Measurements from ENCODE around the gene NFATC1.

NFATC1 gene

GRCh38 chr18:79506191-79507075, 110.7 kb downstream of the NFATC1 start:
- H3K27me3 ChIP-seq (ENCODE audit: insufficient read depth, low read length), result no peaks in the 10 kb centered on the region
- peaks cover 16% of the 10 kb centered on the region; the same call in 1 of the 2 replicates for H3F3A ChIP-seq (ENCODE audit: insufficient read depth, low read length)
- H3K27ac ChIP-seq (ENCODE audit: low read depth, low read length, poor library complexity, severe bottlenecking), result peak overlapping the region; percentile 100
- H3K79me2 ChIP-seq (ENCODE audit: insufficient read depth, low read length), result no peaks in the 10 kb centered on the region
- H3K4me2 ChIP-seq (ENCODE audit: low read length), result peak overlapping the region; percentile 57
- TF ChIP-seq EZH2 (IDR thresholded peaks at IDR 0.05; ENCODE audit: borderline replicate concordance, low read length) (no peak), CTCF (IDR thresholded peaks at IDR 0.05; ENCODE audit: low read length) (no peak)
- H3K4me3 ChIP-seq (ENCODE audit: low read depth, low read length, poor library complexity, severe bottlenecking), result peak overlapping the region; percentile 7
- no peaks in the 10 kb centered on the region for H3K9me3 ChIP-seq (ENCODE audit: low read length)
- H3K36me3 ChIP-seq (ENCODE audit: insufficient read depth, low read length), result peaks cover 39% of the 10 kb centered on the region; the same call in 1 of the 2 replicates
- H4K20me1 ChIP-seq (ENCODE audit: insufficient read depth, low read length), result no peaks in the 10 kb centered on the region
- no peak overlapping the region for H2AFZ ChIP-seq (ENCODE audit: low read length)
- peak overlapping the region; percentile 86 for H3K9ac ChIP-seq (ENCODE audit: low read length)
- peaks cover 49% of the 10 kb centered on the region for H3K4me1 ChIP-seq (ENCODE audit: insufficient read depth, low read length, severe bottlenecking)
- no peaks in the 10 kb centered on the region for H3K9me2 ChIP-seq (ENCODE audit: low read depth, low read length)

- Histone ChIP-seq H3K79me2 (ENCODE audit: insufficient read depth, low read length) (no peaks in the 10 kb centered on the region), H3K27me3 (ENCODE audit: insufficient read depth, low read length) (no peaks in the 10 kb centered on the region), H3K4me1 (ENCODE audit: insufficient read depth, low read length, severe bottlenecking) (peaks cover 49% of the 10 kb centered on the region), H3K27ac (ENCODE audit: low read depth, low read length, poor library complexity, severe bottlenecking) (peak overlapping the region; percentile 100), H3K9me3 (ENCODE audit: low read length) (no peaks in the 10 kb centered on the region), H3K9ac (ENCODE audit: low read length) (peak overlapping the region; percentile 86), H3K4me3 (ENCODE audit: low read depth, low read length, poor library complexity, severe bottlenecking) (peak overlapping the region; percentile 7), H3K9me2 (ENCODE audit: low read depth, low read length) (no peaks in the 10 kb centered on the region), H2AFZ (ENCODE audit: low read length) (no peak overlapping the region), H4K20me1 (ENCODE audit: insufficient read depth, low read length) (no peaks in the 10 kb centered on the region), H3F3A (ENCODE audit: insufficient read depth, low read length) (peaks cover 13% of the 10 kb centered on the region; the same call in 1 of the 2 replicates), H3K4me2 (ENCODE audit: low read length) (peak overlapping the region; percentile 57), H3K36me3 (ENCODE audit: insufficient read depth, low read length) (peaks cover 45% of the 10 kb centered on the region)
- TF ChIP-seq CTCF (IDR thresholded peaks at IDR 0.05; ENCODE audit: low read length), result no peak
Observed at GRCh38 chr18:79507076-79507545, 111.4 kb downstream of the NFATC1 start.

GRCh38 chr18:79507546-79508480, 112.1 kb downstream of the NFATC1 start:
- Histone ChIP-seq H3K4me1 (ENCODE audit: insufficient read depth, low read length, severe bottlenecking) (peaks cover 49% of the 10 kb centered on the region), H3K4me2 (ENCODE audit: low read length) (peak overlapping the region; percentile 57), H3K36me3 (ENCODE audit: insufficient read depth, low read length) (peaks cover 49% of the 10 kb centered on the region), H3K27ac (ENCODE audit: low read depth, low read length, poor library complexity, severe bottlenecking) (peak overlapping the region; percentile 100), H3K9me3 (ENCODE audit: low read length) (no peaks in the 10 kb centered on the region), H3K9ac (ENCODE audit: low read length) (peak overlapping the region; percentile 86), H3K9me2 (ENCODE audit: low read depth, low read length) (no peaks in the 10 kb centered on the region), H3K4me3 (ENCODE audit: low read depth, low read length, poor library complexity, severe bottlenecking) (peak overlapping the region; percentile 7), H3K27me3 (ENCODE audit: insufficient read depth, low read length) (no peaks in the 10 kb centered on the region), H3K79me2 (ENCODE audit: insufficient read depth, low read length) (no peaks in the 10 kb centered on the region), H4K20me1 (ENCODE audit: insufficient read depth, low read length) (no peaks in the 10 kb centered on the region), H2AFZ (ENCODE audit: low read length) (no peak overlapping the region), H3F3A (ENCODE audit: insufficient read depth, low read length) (peaks cover 10% of the 10 kb centered on the region; the same call in 1 of the 2 replicates)
- TF ChIP-seq CTCF (IDR thresholded peaks at IDR 0.05; ENCODE audit: low read length), result no peak
- no peak for TF ChIP-seq EZH2 (IDR thresholded peaks at IDR 0.05; ENCODE audit: borderline replicate concordance, low read length)
